GM10248 (cell line): ENCODE results near the gene KLHL29.

Experiments used
- CTCF ChIA-PET: fragments of 300-600 bp; sonication (Branson Sonifier 250); formaldehyde crosslinking; extraction: SDS; loops from one replicate; lab custom pipeline; 2021; ENCODE audit warnings: antibody characterized with exemption; lab: Yijun Ruan, JAX
- POLR2A ChIA-PET: fragments of 350-650 bp; sonication (Branson Sonifier 250); formaldehyde crosslinking; extraction: SDS; loops from one replicate; lab custom pipeline; 2020; ENCODE audit warnings: antibody characterized with exemption; lab: Yijun Ruan, JAX
- DNase-seq: peaks from one replicate; pipeline ENCODE4 v3.0.0; 2012; ENCODE audit errors: extremely low spot score
- CTCF ChIP-seq: IDR thresholded peaks from 2 replicates; pipeline ENCODE4 v1.5.1; 2012; ENCODE audit warnings: mild to moderate bottlenecking, low read depth; ENCODE audit errors: extremely low read depth, missing control alignments, control extremely low read depth

The KLHL29 gene

GRCh38 chr2:23692851-23693605 is 308.0 kb downstream of the KLHL29 start:
- no peak for DNase-seq
- ChIA-PET POLR2A (no interaction called here), CTCF (no interaction called here)
- no peak for TF ChIP-seq CTCF

- POLR2A ChIA-PET, result no interaction called here
- DNase-seq, result no peak
- no peak for TF ChIP-seq CTCF
- CTCF ChIA-PET, result no interaction called here
Measured at GRCh38 chr2:23693606-23693951, 308.6 kb downstream of the KLHL29 start.

- no peak for DNase-seq
- POLR2A ChIA-PET, result no interaction called here
- CTCF ChIA-PET, result no interaction called here
- TF ChIP-seq CTCF, result no peak
Measured at GRCh38 chr2:23694058-23695045, 309.4 kb downstream of the KLHL29 start.

GRCh38 chr2:23695214-23695889 is 310.4 kb downstream of the KLHL29 start:
- no peak for TF ChIP-seq CTCF
- ChIA-PET POLR2A (no interaction called here), CTCF (no interaction called here)
- DNase-seq, result no peak

GRCh38 chr2:23695890-23696751 is 311.1 kb downstream of the KLHL29 start:
- CTCF ChIA-PET, result no interaction called here
- TF ChIP-seq CTCF, result no peak
- POLR2A ChIA-PET, result no interaction called here
- no peak for DNase-seq

- TF ChIP-seq CTCF, result no peak
- no peak for DNase-seq
- ChIA-PET POLR2A (no interaction called here), CTCF (no interaction called here)
Measured at GRCh38 chr2:23696752-23697045, 311.7 kb downstream of the KLHL29 start.
